ENCODE data around the gene SRBD1.

GRCh38 chr2:45432406-45432805 lies 178.7 kb downstream of the SRBD1 start:
- TF ChIP-seq CTCF (IDR thresholded peaks at IDR 0.05) (no peak), POLR2A (IDR thresholded peaks at IDR 0.05) (no peak), EP300 (IDR thresholded peaks at IDR 0.05) (no peak)

All from stomach (tissue), 4 donors.